Heart right ventricle (tissue), 16 donors: Measurements from ENCODE around the gene CYP2W1. TPM values are rescaled to one million over a fixed set of nuclear protein-coding genes. Genes with fewer than 3 reads are reported as not detected.

ENCODE experiments used
- ATAC-seq, 8 donors: fragments of 200-7000 bp; cut with Tn5 transposase; one replicate each; pipeline ENCODE4 v1.9.1; 2020; ENCODE audit warnings: mild to moderate bottlenecking in 8 of 8, moderate library complexity in 8 of 8, moderate number of reproducible peaks in 1 of 8
- DNase-seq, 2 donors: peaks; one replicate each; pipeline ENCODE4 v3.0.0-alpha.2; 2020
- H3K27ac ChIP-seq, 10 donors: fragments of 200-600 bp; sonication (generic) in 2 of 10; one replicate each; pipeline versions ENCODE4 v1.5.0 to v1.8.0; 2020 to 2022; ENCODE audit warnings: mild to moderate bottlenecking in 3 of 10
- H3K27me3 ChIP-seq, 7 donors: fragments of 200-600 bp; one replicate each; pipeline ENCODE4 v1.8.0; 2021 to 2022; ENCODE audit warnings: mild to moderate bottlenecking in 2 of 7
- H3K36me3 ChIP-seq, 9 donors: fragments of 200-600 bp; sonication (generic) in 1 of 9; one replicate each; pipeline versions ENCODE4 v1.5.0 to v1.8.0; 2020 to 2022; ENCODE audit warnings: mild to moderate bottlenecking in 2 of 9
- H3K4me1 ChIP-seq, 9 donors: fragments of 200-600 bp; sonication (generic) in 1 of 9; one replicate each; pipeline versions ENCODE4 v1.5.0 to v1.8.0; 2020 to 2022; ENCODE audit warnings: mild to moderate bottlenecking in 4 of 9
- H3K4me3 ChIP-seq, 10 donors: fragments of 200-600 bp; sonication (generic) in 2 of 10; one replicate each; pipeline versions ENCODE4 v1.5.0 to v1.8.0; 2020 to 2022; ENCODE audit warnings: mild to moderate bottlenecking in 7 of 10, moderate library complexity in 2 of 10
- H3K9me3 ChIP-seq, 11 donors: fragments of 200-600 bp in 10 of 11; sonication (generic) in 2 of 11; one replicate each; pipeline versions ENCODE4 v1.5.0 to v1.8.0; 2013 to 2022; ENCODE audit warnings: mild to moderate bottlenecking in 2 of 11, control low read depth in 1 of 11, moderate library complexity in 1 of 11
- CTCF ChIP-seq, 9 donors: fragments of 200-600 bp; sonication (generic) in 2 of 9; IDR thresholded peaks; one replicate each; pipeline versions ENCODE4 v1.5.0 to v1.8.0; 2021 to 2022; ENCODE audit warnings: antibody characterized with exemption in 9 of 9, mild to moderate bottlenecking in 5 of 9, moderate library complexity in 1 of 9
- WGBS, 2 donors: extraction: QIAGEN DNeasy Blood & Tissue Kit; methylation state at CpG; one replicate each; pipeline ENCODE4 v1.1.7; 2013; ENCODE audit warnings: inconsistent platforms in 1 of 2; 5-methylcytosine and 5-hydroxymethylcytosine counted together
- intact Hi-C, 10 donors: fragments of 100-400 bp; cut with DNase I; formaldehyde crosslinking; loops; one replicate each; pipeline versions ENCODE4 v1.11.1 to v1.14.2; 2022
- polyA plus RNA-seq, 2 donors: library from polyadenylated mRNA; stranded (reverse); fragments of 200-250 nt; gene quantifications; one replicate each; pipeline ENCODE4 v1.2.3, GENCODE V29; 2013
- total RNA-seq, 10 donors: library from RNA; stranded (reverse); fragmentation: NEBNext Ultra II Directional in 3 of 10; extraction: Animal tissue kit (Norgen Biotek cat#: 25700) in 3 of 10; gene quantifications; one replicate each; pipeline versions ENCODE4 v1.2.1 to v1.2.4, GENCODE V29; 2021 to 2023
- donor health status: Arrhythmogenic right ventricular cardiomyopathy.
- donor health status: ischemic (EF 13 %, LVEDD 7.1; RV severe dilation, severe dysfunction).
- donor health status: healthy with polysubstance abuse.
- donor health status: DM: no; HTN: yes; CAD: no.
- donor health status: DM: no; HTN: no; CAD: no.
- donor health status: ischemic (EF 25% LVEDD 6.9; RV normal size, moderate dysfunction).
- donor health status: ischemic (EF 25% LVEDD 5.7; RV mildly dilated, moderate dysfunction).
- donor health status: healthy.
- donor health status: DM: yes; HTN: yes; CAD: no.
- donor health status: Ischemic cardiomyopathy.
- donor health status: ischemic (EF 35%, LVEDD 5.7; RV mildly dilated, moderate dysfunction).
- donor health status: nonischemic (EF 11% LVEDD 7.7; RV severe dilation, severe dysfunction).
- donor health status: DM: yes; HTN: yes; CAD: no.
- donor health status: PGD.
- donor health status: ischemic (EF 29% LVEDD 5.4; RV normal size, mild dysfunction).
- donor health status: nonischemic (EF 23%, LVEDD 6.1; RV moderate dilation, normal function).

The CYP2W1 gene
- total and polyA plus RNA-seq, 12 donors, result not detected

GRCh38 chr7:977326-978048, 5.5 kb upstream of the CYP2W1 start:
- no peak for TF ChIP-seq CTCF (IDR thresholded peaks at IDR 0.05)
- H3K4me1 ChIP-seq, result peaks cover 7 to 36% (median 27%) of the 10 kb centered on the region in 9 donors
- DNase-seq (no peak), ATAC-seq (no peak)
- intact Hi-C loops, result no loop called here
- no peaks in the 10 kb centered on the region for H3K9me3 ChIP-seq
- H3K27me3 ChIP-seq, result no peaks in the 10 kb centered on the region
- peaks cover 0 to 13% (median 5%) of the 10 kb centered on the region in 9 donors for H3K36me3 ChIP-seq
- H3K27ac ChIP-seq, result no peak overlapping the region
- 75 to 84% methylated on average over 18 to 19 of the region's 19 CpGs for WGBS, 2 donors
- H3K4me3 ChIP-seq, result no peak overlapping the region

GRCh38 chr7:978049-978346, 5.0 kb upstream of the CYP2W1 start:
- Histone ChIP-seq H3K36me3 (peaks cover 0 to 8% (median 0%) of the 10 kb centered on the region in 9 donors), H3K4me3 (no peak overlapping the region), H3K27me3 (peaks cover 0 to 3% (median 0%) of the 10 kb centered on the region in 7 donors), H3K27ac (no peak overlapping the region), H3K4me1 (peaks cover 7 to 31% (median 21%) of the 10 kb centered on the region in 9 donors), H3K9me3 (no peaks in the 10 kb centered on the region)
- ATAC-seq (no peak), DNase-seq (no peak)
- intact Hi-C loops, result no loop called here
- TF ChIP-seq CTCF (IDR thresholded peaks at IDR 0.05), result no peak
- 80 to 81% methylated on average over 7 of the region's 7 CpGs for WGBS, 2 donors

GRCh38 chr7:978416-979091, 4.4 kb upstream of the CYP2W1 start:
- intact Hi-C loops, result no loop called here
- WGBS, 2 donors, result 89 to 92% methylated on average over 24 of the region's 24 CpGs
- Histone ChIP-seq H3K4me1 (peaks cover 3 to 26% (median 16%) of the 10 kb centered on the region in 9 donors), H3K27me3 (peaks cover 0 to 7% (median 4%) of the 10 kb centered on the region in 7 donors), H3K36me3 (peaks cover 0 to 2% (median 0%) of the 10 kb centered on the region in 9 donors), H3K4me3 (no peak overlapping the region), H3K27ac (no peak overlapping the region), H3K9me3 (no peaks in the 10 kb centered on the region)
- no peak for DNase-seq
- no peak for ATAC-seq
- no peak for TF ChIP-seq CTCF (IDR thresholded peaks at IDR 0.05)

- WGBS, 2 donors, result 76 to 77% methylated on average over 16 of the region's 16 CpGs
- ATAC-seq, result no peak
- peaks cover 0 to 13% (median 10%) of the 10 kb centered on the region in 7 donors for H3K27me3 ChIP-seq
- H3K36me3 ChIP-seq, result no peaks in the 10 kb centered on the region
- intact Hi-C loops, result no loop called here
- H3K4me3 ChIP-seq, result no peak overlapping the region
- H3K9me3 ChIP-seq, result no peaks in the 10 kb centered on the region
- TF ChIP-seq CTCF (IDR thresholded peaks at IDR 0.05), result no peak
- DNase-seq, result no peak
- H3K4me1 ChIP-seq, result peaks cover 0 to 20% (median 10%) of the 10 kb centered on the region in 9 donors
- H3K27ac ChIP-seq, result no peak overlapping the region
Measured at GRCh38 chr7:979151-979550, 3.8 kb upstream of the CYP2W1 start.
